ENCODE results near the gene F5.
"Not testable (repeated sequence)": the region's sequence is repeated elsewhere in the genome, so short reads cannot be mapped to it uniquely, and the experiment has no call there.

The F5 gene

DNA sequence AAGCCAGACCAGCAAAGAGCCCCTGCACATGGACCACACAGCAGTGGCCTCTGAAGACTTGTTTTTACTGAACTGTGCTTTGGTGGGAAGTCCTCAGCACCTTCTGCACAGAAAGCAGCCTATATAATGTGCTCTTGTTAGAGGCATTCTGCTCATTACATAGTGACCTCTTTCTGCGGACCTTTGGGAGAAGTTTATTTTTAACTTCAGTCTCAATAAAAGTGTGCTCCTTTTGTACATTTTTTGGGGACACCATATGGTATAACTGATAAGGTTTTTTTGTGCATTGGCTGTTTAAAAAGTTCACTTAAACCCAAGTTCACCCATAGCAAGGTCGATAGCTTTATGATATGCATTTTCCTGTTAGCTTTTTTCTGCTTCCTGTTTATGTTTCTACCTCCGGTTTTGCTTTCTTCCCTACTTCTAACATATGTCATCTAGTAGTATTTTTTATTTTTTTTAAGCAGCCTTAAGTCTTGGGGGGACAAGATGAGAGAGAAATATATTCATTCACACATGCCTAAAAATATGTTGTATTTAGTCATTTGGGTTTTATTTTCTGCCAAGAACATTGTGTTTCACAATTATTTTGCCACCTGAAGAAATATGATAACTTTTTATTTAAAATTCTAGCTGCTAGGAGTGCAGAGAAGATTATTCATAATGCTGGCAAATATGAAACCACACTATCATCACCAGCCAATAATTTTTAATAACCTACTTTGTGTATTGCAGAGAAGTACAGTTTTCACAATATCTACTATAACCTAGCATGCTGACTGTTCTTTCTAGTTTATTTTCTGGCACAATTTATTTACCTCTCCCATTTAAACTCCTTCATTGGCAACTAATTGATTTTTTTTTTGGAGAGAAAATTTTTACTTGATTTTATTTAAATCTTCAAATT lies 77.6 kb downstream of the F5 start:
- DNase-seq, result no peak

DNA sequence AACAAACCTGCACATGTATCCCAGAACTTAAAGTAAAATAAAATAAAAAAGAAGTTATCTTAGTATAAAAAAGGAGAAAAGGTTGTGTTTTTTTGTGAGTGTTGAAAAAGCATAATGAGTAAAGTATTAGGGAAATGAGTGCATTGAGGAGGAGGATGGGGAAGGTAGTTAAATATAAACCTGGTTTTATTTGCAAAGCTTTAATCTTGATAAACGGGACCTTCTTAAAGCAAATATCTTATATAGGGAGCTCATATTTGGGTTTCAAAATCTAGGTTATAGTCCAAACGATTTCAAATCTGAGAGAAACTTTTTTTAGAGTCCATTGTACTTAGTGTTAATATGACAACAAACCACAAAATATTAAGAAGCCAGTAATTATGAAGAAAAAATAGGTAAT lies 78.9 kb downstream of the F5 start:
- no peak for DNase-seq

DNA sequence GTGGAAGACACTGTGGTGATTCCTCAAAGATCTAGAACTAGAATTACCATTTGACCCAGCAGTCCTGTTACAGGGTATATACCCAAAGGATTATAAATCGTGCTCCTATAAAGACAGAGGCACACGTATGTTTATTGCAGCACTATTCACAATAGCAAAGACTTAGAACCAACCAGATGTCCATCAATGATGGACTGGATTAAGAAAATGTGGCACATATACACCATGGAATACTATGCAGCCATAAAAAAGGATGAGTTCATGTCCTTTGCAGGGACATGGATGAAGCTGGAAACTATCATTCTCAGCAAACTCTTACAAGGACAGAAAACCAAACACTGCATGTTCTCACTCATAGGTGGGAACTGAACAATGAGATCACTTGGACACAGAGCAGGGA lies 82.7 kb downstream of the F5 start:
- DNase-seq, result not testable (repeated sequence)

DNA sequence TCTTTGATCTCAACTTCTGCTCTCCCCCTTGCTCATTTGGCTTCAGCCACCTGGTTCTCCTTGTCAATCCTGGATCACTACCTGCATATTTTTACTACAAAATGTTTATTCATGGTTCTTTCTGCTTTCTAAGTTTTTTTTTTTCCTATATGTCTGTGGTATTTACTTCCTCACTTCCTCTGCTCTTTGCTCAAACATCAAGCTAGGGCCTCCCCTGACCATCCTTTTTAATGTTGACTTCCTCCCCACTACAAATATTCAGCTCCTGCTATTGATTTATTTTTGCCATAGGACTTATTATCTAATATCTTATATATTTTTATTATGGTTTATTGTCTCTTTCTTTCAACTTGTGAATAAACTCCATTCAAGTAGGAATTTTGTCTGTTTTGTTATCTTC lies 86.5 kb downstream of the F5 start:
- DNase-seq, result no peak

DNA sequence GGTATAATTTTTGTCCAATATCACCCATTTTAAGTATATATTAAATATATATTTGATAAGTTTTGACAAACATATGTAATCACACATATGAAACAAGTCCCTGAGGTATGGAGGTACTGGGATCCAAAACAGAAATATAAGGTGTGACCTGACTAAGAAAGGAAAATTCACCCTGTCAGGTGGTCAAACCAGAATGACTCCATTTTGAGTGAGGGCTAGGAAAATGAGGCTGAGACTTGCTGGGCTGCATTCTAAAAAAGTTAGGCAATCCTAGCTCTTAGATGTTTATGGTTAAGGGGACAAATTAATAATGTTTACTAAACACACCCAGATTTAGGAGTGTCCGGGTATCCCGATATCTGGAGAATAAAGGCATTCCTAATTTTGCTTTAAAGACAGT lies 89.0 kb downstream of the F5 start:
- DNase-seq, result no peak

DNA sequence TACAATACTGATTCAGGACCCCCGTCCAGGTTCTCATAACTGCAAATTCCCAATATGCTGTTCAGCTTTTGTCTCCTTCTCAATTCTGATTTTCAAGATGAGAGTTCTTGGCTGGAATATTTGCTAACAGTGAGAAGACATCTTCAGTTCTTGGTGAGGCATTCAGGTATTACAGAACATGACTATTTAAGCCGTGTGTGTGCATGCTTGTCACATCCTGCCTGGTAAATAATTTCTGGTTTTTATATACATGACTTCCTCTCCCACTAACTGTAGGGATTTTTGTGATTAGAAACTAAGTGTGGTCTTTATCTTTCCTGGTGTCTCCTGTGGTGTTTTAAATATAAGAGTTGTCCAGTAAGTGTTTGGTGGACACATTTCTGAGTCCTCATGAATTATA lies 90.4 kb downstream of the F5 start:
- no peak for DNase-seq

DNA sequence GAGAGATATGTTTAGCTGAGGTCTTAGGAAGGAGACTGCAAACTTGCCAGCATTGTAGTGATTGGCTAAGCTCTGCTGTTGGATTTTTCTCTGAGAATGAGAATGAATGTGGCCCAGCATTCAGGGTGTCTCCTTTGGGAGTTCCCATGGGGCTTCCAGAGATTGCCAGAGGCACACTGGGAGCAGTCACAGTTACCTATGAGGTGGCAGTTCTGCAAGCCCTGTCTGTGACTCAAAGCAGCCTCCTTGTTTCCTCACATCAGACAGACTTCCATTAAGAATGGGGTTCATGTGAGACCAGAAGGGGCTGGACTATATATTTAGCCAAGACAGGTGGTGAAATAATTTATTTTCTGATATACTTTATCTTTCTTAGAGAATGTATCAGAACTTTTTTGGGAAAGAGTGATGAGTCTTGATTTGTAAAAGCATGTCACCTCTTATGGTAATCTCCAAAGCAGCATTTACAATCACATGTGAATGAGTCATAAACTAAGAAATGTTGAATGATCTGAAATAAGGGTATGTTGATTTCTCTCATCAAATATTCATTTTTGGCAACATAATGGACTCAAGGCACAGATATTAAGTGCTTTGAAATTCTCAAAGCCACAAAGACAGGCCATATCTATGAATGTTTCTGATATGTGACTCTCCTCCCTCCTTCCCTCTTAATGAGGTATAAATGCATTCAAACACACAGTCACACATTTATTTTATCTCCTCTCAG lies 91.1 kb downstream of the F5 start:
- DNase-seq, result no peak

DNA sequence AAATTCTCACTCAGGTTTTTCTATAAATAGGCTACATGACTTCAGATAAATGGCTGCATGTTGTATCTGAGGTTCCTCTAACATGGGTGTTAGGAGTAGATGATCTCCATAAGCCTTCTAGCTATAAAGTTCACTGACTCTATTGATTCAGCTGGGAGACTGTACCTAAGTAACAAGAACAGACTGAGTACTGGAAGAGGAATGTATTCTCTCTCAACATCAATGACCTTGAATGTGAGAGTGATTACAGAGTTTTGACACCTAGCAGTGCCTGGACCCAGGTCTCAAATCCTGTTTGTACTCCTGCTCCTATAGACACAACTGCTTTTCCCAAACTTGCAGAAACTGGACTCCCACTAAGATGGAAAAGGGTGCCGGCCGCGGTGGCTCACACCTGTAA lies 91.9 kb downstream of the F5 start:
- no peak for DNase-seq

DNA sequence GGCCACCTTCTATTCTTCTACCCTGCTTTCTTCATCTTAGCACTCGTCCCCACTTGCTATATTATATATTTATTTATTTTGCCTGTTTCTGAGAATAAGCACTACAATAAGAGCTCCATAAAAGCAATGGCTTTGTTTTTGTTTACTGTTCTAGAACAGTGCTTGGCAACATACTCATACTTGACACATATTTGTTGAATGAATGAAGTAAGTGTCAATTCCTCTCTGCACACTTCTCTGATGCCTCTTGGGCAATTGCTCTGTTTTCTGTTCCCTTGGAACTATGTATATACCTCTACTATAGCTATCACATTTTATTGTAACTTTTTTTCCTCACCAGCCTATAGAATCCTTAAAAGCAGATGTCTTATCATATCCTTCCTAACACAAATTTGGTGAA lies 93.0 kb downstream of the F5 start:
- DNase-seq, result no peak

DNA sequence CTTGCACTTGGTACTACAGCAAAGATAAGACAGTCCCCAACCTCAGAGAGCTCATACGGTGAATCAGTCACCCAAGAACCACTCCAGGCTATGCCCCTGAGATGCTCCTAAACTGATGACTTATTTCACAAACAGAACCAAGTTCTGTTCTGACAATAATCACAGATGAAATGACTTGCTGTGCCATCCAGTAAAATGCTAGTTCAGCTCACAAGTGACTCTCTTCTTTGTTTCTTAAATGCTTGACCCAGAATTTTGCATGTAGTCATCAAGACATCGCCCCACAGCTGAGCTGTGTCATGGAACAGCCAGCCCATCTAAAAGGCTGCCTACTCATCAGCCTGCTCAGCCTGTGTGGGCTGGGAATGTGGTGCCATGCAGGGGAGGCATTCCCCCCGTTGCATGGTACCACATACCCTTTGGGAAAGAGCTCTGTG lies 94.4 kb downstream of the F5 start:
- DNase-seq, result no peak

DNA sequence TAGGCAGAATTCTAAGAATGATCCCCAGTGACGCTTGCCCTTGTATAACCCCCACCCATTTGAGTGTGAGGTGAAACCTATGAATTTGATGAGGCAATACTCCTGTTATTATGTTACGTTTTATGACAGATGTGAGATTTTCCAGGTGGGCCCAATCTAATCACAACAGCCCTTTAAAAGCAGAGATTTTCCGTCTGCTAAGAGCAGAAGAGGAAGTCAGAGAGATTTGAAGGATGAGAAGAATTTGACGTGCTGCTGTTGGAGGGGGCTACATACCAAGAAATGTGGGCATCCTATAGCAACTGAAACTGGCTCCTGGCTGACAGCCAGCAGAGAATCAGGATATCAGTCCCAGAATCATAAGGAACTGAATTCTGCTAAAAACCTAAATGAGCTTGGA lies 98.1 kb downstream of the F5 start:
- DNase-seq, result no peak

DNA sequence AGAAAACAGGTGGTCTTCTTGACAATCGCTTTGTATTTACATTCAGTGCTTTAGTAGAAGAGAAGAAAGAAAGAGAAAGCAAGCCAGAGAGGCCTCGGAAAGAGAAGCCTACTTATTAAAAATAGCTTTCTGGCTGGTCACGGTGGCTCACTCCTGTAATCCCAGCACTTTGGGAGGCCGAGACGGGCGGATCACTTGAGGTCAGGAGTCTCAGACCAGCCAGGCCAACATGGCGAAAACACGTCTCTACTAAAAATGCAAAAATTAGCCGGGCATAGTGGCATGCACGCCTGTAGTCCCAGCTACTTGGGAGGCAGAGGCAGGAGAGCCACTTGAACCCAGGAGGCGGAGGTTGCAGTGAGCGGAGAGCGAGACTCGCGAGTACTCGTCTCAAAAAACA lies 98.7 kb downstream of the F5 start:
- no peak for DNase-seq

DNA sequence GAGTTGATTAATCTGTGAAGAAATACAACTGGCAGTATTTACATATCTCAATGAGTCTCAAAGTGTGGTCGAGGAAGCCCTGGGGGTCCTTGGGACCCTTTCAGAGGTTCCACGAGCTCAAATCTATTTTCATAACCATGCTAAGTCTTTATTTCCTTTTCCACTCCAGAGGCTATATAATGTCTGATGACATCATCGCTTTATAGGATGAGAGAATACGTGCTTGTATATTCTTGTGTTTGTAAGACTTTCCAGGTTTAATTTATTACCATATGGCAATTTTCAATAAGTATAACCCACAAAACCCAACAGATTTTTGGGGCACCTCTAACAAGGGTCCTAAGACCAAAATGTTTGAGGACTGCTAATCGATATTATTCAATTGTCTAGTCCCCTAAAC lies 99.1 kb downstream of the F5 start:
- DNase-seq, result no peak

DNA sequence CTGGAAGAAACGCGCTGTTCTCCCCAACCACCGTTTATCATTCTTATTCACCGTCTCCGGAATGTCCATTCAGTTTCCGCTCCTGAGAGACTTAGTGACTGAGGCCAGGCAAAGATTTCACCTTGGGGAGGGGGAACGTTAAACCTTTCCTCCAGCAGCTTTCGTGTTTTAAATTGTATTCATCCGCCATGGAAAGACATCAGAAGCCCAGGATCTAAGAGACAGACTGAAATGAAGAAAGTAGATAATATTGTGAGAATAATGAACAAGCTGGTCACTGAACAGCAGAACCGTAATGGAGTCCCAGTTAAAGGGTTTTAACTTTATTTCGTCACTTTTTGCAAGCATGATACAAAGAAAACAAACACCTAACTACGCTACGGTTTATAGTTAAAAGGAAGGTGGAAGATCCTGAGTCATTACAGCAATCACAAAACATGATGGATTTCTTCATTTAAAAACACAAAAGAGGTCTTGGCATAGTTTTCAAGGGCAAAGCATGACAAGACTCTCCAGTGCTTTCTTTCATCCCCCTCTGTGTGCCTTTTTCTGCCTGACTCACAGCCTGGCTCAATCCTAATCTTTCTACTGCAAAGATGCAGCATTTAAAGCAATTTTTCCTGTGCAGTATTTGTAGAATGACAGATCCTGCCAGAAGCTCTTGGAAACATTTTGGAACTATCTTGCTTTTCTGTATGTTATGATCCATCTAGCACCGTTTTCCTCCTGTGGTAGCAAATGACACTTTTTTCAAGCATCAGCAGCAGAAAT lies 99.8 kb downstream of the F5 start:
- DNase-seq, result no peak

DNA sequence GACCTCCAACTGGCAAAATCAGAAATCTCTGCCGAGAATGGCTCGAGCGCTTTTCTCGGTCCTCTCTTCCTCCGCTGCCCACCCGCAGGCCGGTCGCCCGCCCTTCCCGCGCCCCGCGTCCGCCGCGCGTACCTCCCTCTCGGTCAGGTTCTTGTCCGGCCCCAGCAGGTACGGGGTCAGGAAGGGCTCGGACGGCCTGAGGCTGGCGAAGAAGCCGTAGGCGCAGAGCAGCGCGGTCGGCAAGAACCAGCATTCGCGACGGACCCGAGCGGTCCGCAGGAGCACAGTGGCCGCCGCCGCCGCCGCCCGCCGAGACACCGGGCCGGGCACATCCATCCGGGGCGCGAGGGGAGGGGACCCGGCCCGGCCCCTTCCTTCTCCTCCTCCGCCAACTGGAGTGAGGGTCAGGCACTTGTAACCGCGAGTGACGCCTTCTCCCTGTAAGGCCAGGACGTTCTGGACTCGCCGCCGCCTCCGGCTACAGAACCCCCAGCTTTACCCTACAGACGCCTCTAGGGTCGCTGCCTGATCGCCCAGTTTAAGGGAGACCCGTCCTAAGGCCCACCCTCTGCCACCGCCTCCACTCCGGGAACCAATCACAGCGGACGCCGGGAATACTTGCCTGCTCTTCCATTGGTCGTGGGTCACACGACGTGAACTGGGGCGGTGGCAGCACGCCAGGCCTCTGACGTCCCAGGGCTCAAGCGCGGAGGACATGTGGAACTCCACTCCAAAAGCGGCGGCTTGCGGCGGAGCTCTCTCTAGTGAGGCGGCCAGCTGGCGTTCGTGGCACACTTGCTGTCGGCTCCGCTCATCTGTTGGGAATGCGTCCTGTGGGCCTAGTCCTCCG lies 100.6 kb downstream of the F5 start, which contains the start of gene SLC19A2:
SLC19A2 (minus strand) TSS at position 514 of the 850 bp plus-strand sequence; CDS start at position 336, 178 bp downstream.
- peak; percentile 95 for DNase-seq

DNA sequence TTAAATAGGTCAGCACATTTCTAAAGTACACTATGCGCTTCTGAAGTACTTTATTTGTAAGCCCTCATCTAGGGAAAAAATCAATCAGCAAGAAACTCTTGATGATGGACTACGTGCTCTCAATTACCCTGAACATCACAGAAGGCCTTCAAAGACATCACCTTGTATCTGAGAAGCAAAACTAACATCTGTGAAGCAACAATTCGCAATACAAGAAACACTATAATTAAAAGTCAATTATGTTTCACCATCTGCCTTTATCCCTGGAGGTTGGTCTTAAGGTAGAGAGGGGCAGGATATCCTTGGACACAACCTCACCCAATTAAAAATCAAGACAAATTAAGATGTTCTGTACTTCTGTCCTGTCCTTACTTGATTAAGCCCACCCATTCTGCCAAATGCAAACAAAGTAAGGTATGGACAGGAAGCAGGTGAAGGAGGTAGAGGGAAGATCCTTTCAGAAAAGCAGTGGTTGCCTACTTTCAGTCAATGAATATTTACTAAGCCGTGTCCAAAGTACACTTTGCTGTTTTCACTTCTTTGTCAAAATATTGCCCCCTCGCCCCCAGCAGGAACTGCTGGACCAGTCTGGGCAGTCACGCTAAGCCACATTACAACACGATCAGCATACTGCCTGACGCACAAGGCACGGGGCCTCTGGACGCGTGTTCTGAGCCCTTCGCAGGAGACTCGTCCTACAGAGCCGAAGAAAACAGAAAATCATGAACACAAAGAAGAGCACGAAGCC lies 101.4 kb downstream of the F5 start:
- DNase-seq, result no peak

DNA sequence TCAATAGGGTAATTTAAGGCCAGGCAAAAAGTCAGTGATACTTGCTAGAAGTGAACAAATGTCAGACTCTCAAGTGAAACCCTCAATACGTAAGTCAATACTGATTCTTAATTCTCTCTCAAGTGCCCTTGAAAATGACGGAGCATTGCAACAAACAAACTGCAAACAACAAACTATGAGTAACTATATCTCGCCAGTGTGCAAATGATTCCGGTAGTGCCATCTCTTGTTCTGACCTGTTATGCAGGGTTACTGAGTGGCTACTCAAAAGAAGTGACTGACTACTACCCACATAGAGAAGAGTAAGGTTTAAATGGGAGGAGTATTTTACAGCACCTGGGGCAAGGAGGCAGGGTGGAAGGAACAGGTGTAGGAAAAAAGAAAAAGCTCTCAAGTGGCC lies 102.2 kb downstream of the F5 start:
- DNase-seq, result no peak

DNA sequence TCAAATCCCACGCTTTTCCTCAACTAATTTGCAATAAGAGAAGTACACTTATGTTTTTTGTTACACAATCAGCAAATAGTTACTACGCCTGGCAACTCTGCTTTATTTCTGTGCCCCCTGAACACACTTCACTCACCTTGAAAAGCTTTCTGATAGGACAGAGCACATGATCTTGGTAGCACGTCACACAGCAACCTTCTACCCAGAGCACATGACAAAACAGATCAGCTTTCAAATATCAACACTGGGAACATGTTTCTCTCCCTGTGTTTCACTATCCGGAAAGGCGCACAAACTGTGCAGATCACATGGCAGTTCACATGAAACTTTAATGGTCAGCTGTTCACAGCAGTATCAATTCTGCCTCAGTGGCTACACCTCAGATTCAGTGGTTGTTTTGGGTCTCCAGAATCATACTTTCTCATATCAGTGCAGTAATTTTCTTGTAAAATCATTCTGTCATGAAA lies 102.7 kb downstream of the F5 start:
- DNase-seq, result no peak

DNA sequence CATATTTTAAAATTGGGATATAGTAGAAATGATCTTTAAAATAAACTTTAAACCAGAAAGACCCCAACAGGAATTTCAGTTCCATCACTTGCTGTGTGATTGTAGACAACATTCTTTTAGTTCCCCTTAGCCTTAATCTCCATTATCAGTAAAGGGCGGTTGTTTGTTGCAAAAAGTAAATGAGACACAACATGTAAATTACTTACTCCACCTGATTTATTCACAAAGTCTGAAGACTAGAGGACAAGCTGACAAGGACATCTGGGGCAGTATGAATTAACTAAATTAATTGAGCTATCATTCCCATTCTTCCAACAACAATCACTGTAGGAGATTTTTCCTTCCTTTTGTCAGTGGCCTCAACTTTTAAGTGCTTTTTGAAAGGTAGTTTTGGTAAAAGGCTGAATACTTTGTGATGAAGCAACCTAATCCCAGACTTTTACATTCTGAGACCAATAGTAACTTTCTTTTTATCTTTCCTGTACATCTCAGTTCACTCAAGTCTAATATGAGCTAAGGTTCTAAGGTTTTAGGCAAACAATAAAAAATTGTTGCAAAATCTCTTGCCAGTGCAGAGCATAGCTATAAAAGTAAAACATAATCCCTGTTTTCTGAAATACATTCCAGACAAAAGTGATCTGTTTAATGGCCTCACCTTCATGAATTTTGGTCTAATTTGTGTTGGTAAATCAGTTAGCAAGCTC lies 106.8 kb downstream of the F5 start:
- DNase-seq, result no peak

DNA sequence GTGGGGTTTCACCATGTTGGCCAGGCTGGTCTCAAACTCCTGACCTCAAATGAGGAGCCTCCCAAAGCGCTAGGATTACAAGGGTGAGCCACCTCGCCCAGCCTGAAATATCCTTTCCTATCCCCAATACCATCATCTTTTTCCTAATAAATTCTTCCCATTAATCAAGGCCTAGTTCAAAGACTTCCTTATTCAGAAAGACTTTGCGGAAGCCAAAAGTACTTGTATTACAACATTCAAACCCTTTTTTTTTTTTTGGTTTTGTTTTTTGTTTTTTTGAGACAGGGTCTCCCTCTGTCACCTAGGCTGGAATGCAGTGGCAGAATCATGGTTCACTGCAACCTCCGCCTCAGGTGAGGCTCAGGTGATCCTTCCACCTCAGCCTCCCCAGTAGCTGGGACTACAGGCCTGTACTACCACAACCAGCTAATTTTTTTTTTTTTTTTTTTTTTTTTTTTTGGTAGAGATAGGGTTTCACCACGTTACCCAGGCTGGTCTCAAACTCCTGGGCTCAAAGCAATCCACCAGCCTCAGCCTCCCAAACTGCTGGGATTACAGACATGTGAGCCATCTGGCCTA lies 108.1 kb downstream of the F5 start:
- no peak for DNase-seq

All from NCI-H1436 treated with DMSO at 0.1 percent for 48 hours (cell line).